Keratinocyte (primary cell): ENCODE data around the gene COL7A1.

Experiments
- EZH2 ChIP-seq: IDR thresholded peaks from one replicate; pipeline ENCODE4 v1.6.1; 2012; ENCODE audit warnings: inconsistent platforms, mild to moderate bottlenecking, low read length, moderate library complexity
- TF ChIP-seq, protein P1 (sequence below), 3 experiments: IDR thresholded peaks in 1 of 3; conservative IDR thresholded peaks in 1 of 3; optimal IDR thresholded peaks in 1 of 3; 2 replicates in 2 of 3; 3 replicates in 1 of 3; pipeline versions ENCODE3 to v1.5.1; 2011; ENCODE audit warnings: low read length in 3 of 3, mild to moderate bottlenecking in 3 of 3, moderate library complexity in 2 of 3, control low read depth in 1 of 3, inconsistent platforms in 1 of 3; ENCODE audit not compliant: insufficient read depth in 2 of 3; ENCODE audit errors: extremely low read depth in 1 of 3

GRCh38 chr3:48639944-48640606 is 44.9 kb upstream of the COL7A1 start:
- TF ChIP-seq, protein P1, sequence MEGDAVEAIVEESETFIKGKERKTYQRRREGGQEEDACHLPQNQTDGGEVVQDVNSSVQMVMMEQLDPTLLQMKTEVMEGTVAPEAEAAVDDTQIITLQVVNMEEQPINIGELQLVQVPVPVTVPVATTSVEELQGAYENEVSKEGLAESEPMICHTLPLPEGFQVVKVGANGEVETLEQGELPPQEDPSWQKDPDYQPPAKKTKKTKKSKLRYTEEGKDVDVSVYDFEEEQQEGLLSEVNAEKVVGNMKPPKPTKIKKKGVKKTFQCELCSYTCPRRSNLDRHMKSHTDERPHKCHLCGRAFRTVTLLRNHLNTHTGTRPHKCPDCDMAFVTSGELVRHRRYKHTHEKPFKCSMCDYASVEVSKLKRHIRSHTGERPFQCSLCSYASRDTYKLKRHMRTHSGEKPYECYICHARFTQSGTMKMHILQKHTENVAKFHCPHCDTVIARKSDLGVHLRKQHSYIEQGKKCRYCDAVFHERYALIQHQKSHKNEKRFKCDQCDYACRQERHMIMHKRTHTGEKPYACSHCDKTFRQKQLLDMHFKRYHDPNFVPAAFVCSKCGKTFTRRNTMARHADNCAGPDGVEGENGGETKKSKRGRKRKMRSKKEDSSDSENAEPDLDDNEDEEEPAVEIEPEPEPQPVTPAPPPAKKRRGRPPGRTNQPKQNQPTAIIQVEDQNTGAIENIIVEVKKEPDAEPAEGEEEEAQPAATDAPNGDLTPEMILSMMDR (optimal IDR thresholded peaks at IDR 0.05 in 1 of 3, IDR thresholded peaks at IDR 0.05 in 1 of 3, conservative IDR thresholded peaks at IDR 0.05 in 1 of 3; ENCODE audit: extremely low read depth in 1 of 3, insufficient read depth in 2 of 3, low read length in 3 of 3), result no peak
- no peak for TF ChIP-seq EZH2
